ENCODE measurements around the gene AIP.
"Not testable (repeated sequence)": the region's sequence is repeated elsewhere in the genome, so short reads cannot be mapped to it uniquely, and the experiment has no call there.

AIP gene

DNA sequence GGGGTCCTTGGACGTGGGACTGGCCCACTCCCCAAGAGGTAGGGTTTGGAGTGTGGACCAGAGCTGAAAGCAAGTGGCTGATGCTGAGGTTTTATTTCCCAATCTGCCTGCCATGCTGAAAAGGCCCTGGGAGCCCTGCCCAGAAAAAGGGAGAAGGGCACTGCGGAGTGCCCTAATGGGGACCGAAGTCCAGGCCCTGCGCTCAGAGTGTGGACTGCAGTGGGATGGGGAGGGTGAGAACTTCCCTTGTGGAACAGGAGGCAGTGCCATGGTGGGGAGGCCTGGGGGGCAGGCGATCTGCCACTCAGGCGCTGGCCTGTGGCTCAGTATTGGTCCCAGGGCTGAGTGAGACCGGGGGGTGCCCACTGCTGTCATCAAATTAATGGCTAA is 34.6 kb upstream of the AIP start:
- DNase-seq (ENCODE audit: low read depth in 2 of 2), result no peak

DNA sequence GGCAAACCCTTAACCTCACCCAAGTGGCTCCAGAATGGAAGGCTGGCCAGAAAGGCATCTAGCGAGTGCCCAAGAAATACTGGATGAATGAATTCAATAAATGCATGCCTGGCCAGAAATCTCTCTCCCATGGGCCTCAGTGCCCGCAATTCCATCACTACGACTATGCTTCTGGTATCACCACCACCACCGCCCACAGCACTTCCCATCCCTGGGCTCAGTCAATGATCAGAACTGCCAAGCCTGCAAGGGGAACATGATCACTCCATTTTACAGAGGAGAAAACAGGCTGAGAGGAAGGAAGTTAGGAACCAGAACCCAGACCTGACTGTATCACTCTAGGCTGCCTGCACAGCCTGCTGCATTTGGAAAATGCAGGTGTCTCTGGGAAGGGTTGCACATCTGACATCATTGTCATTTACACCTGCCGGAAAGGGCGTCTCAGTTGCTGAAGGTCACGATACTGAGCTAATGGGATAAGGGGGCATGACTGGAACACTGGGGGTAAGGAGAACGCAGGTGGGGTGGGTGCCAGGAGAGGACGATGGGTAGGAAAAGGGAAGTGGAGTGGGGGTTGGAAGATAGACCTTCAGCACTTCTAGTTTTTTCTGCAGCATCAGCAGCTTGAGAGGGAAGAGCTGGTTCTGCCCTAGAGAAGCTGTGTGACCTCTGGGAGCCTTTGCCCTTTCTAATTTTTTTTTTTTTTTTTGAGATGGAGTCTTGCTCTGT is 33.5 kb upstream of the AIP start:
- no peak for DNase-seq (ENCODE audit: low read depth in 2 of 2)

DNA sequence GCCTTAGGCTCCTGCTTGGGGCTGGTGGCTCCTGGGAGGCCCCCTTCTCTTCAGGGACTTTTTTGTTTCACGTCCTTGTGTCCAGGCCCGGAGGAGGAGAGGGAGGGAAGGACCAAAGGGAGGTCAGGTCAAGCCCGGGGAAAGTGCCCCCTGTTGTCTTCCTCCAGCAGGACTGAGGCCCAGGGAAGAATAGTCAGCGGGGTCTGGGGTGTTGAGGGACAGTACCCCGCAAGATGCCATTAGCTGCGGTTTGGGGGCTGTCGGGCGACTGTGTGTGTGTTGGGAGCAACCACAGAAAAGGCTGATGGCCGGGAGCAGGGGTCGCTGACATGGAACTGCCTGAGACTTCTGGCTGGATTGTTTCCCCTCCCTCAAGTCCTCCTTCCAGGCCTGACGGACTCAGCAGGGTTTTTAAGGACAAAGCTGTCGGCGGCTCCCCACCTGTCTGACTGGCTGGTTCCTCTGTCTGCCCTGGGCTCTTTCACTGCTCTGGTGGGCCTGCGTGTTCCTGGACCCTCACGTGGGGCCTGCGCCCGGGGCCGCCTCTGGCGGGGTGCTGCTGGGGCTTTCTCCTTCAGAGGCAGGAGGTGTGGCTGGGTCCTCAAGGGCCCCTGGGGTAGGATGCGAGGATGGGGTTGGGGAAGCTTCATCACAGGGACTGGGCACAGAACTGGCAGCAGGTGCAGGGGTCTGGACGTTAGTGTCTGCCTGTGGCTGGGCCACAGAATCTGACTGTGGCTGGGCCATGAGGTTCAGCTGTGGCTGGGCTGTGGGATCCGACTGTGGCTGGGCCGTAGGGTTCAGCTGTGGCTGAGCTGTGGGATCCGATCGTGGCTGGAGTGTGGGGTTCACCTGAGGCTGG is 31.8 kb upstream of the AIP start:
- DNase-seq (ENCODE audit: low read depth in 2 of 2), result no peak

DNA sequence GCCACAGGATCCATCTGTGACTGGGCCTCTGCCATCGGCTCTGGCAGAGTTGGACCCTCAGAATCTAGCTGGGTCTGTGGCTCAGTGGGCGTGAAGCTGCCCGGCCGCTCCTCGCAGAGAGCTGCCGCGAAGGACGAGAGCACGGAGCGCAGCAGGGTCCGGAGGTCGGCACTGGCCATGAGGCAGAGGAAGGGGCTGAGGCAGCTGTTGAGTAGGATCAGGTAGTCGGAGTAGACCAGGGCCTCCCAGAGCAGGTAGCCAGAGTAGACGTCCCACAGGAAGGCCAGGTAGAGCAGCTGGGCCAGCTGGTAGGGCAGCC is 31.2 kb upstream of the AIP start:
- DNase-seq (ENCODE audit: low read depth in 2 of 2), result no peak

DNA sequence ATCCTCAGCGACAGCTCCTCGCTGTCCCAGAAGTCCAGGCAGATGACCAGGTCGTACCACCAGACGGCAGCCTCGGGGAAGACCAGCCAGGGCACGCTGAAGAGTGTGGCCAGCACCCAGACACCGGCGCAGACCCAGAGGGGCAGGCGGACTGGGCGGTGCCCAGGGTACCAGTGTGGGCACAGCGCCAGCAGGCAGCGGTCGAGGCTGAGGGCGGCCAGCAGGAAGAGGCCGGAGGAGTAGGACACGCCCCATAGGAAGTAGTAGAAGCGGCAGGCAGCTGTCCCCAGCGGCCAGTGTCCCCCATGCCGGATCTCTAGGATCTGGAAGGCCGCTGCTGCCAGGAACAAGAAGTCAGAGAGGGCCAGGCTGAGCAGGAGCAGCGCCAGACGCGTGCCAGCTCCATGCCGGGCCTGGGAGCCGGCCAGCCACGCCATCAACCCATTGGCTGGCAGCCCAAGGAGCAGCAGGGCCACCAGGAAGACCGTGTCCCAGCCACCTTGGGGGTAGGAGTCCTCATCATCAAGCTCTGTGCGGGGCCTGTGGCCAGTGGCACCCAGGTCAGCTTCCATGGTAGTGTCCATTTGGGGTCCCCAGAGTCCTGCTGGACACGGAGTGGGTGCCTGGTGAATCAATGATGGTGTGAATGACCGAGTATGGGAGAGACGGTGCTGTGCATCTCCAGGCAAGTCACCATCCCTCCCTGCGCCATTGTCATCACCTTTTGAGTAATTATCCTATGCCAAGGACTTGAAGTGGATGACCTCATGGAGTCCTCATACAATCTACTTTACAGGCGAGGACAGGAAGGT is 30.5 kb upstream of the AIP start, which contains the start of gene GPR152:
Gene GPR152, minus strand, starts transcription at position 589 of the 812 bp plus-strand sequence. Its CDS starts 5 bp downstream, at position 584.
- no peak for DNase-seq (ENCODE audit: low read depth in 2 of 2)

DNA sequence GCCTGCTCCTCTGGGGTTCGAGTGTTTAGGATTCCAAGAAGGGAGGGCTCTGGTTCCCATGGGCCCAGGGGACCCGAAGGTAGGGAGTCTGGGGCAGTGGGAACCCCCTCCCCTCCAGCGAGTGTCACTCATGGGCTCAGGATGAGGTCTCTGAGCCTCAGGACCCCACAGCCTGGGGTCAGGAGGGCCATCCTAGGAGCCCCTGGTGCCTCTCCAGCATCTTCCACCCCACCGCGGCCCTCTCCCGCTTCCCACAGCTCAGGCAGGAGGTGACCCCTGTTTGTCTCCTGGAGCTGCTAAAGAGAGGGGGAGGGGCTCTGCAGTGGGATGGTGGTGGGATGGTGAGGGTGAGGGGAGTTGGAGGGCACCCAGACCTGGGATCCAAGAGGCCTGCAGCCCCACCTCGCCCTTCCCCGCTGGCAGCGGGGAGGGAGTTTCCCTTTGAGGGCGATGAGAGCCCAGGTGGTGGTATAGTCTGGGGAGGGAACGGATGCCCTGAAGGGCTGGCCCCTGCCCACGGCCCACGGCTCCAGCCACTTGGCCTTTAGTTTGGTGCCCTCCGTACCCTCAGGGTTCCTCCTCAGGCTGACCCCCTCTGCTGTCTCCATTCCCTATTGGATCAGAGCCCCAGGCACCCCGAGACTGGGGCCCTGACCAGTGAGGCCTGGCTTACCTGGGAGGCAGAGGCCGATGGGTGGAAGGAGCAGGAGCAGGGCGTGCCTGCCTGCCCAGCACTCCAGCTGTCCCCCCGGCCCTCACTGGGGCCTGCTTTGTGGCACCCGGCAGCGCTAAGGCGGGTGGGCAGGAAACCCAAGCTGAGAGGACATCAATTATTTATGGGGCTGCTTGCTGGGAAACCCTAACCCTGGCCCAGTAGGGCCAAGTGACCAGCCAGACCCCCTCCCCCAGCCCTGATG is 28.8 kb upstream of the AIP start:
- no peak for DNase-seq (ENCODE audit: low read depth in 2 of 2)

DNA sequence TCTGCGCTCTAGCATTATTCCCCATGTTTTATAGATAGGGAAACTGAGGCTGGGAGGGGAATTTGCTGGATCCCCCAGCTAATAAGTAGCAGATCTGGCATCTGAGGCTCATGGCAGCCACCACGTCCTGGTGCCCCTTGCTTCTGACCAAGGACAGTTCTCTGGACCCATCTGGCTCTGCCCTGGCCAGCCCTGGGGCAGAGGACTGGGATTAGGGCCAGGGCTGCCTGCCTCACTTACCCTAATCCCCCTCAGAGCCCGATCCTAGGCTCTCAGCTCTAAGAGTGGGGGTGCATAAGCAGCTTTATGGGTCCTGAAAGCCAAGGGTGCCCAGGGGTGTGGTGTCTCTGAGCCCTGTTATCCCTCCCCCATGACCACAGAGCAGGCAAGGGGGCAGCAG is 27.8 kb upstream of the AIP start, which contains the start of gene CABP4:
Gene CABP4, plus strand, starts transcription at position 301 of the 400 bp plus-strand sequence. Its CDS starts 70 bp downstream, at position 371.
- no peak for DNase-seq (ENCODE audit: low read depth in 2 of 2)

DNA sequence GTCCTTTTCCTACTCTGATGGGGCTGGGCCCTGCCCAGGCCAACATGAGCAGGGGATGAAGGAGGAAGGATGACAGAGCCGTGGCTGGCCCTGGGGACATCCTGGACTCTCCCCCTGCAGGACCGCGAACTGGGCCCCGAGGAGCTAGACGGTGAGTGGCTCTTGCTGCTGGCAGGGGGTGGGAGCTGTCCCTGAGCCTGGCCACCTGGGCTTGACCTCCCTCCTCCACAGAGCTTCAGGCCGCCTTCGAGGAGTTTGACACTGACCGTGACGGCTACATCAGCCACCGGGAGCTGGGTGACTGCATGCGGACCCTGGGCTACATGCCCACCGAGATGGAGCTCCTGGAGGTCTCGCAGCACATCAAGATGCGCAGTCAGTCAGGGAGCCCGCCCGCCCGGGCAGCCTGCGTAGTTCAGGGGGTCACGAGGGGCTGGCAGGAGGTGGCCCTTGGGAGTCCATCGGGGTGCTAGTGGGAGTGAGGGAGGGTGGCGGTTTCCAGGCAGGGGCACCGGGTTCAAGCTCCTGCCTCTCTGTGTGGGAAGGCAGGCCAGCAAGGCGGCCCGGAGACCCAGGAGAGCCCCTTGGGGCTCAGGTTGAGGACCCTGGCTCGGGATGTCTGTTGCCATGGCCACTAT is 26.6 kb upstream of the AIP start:
- no peak for DNase-seq (ENCODE audit: low read depth in 2 of 2)

DNA sequence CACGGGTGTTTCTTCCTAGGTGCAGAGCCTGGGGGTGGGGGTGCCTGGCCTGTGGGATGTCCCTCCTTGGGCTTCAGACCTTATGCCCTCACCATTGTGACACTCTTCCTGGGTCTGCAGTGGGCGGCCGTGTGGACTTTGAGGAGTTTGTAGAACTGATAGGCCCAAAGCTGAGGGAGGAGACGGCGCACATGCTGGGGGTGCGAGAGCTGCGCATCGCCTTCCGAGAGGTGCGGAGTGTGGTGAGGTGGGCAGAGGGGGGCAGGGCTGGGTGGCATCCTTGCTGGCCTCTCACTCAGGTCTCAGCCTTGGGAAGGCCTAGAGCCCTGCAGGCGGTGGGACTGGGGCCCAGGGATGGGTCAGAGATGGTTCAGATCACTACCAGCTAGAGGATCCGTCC is 25.4 kb upstream of the AIP start:
- DNase-seq (ENCODE audit: low read depth in 2 of 2), result no peak

DNA sequence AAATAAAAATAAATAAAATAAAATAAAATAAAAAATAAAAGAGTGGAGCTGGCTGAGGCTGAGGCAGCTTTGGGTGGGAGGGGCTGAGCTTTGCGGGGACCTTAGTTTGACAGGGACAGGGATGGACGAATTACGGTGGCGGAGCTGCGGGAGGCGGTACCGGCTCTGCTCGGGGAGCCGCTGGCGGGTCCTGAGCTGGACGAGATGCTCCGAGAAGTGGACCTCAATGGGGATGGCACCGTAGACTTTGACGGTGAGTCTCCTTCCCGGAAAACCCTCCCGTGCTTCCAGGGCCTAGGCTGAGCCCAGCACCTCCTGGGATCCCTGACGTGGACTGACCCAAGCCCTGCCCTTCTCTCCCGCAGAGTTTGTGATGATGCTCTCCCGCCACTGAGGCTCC is 24.6 kb upstream of the AIP start:
- DNase-seq (ENCODE audit: low read depth in 2 of 2), result no peak

DNA sequence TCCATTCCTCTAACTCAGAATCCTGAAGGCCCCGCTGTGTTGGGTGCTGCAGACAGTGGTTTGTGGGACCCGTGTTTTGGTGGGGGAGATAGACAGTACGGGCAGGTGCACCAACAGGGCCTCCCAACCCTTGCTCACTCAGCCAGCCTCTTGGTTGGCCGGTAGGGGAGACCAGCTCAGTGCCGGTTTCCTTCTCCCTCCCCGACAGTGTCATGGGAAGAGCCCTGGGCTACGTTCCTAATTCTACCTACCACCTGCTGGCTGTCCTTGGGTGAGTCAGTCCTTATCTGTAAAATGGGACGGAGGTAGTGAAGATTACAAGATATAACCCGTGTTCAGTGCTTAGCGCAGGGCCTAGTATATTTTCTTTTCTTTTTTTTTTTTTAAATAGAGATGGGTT is 19.6 kb upstream of the AIP start:
- no peak for DNase-seq (ENCODE audit: low read depth in 2 of 2)

DNA sequence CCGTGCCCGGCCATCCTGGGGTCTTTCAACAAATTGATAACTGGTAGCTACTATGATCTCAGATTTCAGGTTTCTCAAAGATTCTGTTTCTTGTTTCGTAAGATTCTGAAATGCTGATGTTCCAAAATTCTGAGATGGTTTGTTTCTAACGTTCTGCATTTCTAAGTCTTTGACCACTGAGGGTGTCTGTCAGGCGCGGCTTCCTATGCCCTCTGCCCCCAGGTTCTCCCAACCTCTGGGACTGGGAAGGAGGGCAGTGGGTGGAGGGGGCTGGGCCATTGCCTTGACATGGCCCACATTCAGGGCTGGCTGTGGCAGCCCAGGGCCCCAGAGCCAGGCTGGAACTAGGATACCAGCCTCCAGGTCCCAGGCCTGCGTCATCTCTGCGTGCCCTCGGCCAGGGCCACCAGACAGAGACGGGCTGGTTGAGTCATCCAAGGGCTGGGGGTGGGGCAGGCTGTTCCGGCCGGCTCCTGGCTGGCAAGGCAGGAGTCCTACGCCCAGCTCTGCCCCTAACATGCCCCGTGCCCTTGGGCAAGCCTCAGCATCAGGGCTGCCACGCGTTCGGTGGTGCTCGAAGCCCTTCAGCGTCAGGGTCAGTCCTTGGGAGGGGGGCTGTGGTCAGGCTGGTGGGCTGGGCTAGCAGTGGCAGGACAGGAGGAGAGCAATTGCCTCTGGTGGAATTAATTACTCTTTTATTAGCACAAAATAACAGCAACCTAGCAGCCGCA is 19.0 kb upstream of the AIP start:
- no peak for DNase-seq (ENCODE audit: low read depth in 2 of 2)

DNA sequence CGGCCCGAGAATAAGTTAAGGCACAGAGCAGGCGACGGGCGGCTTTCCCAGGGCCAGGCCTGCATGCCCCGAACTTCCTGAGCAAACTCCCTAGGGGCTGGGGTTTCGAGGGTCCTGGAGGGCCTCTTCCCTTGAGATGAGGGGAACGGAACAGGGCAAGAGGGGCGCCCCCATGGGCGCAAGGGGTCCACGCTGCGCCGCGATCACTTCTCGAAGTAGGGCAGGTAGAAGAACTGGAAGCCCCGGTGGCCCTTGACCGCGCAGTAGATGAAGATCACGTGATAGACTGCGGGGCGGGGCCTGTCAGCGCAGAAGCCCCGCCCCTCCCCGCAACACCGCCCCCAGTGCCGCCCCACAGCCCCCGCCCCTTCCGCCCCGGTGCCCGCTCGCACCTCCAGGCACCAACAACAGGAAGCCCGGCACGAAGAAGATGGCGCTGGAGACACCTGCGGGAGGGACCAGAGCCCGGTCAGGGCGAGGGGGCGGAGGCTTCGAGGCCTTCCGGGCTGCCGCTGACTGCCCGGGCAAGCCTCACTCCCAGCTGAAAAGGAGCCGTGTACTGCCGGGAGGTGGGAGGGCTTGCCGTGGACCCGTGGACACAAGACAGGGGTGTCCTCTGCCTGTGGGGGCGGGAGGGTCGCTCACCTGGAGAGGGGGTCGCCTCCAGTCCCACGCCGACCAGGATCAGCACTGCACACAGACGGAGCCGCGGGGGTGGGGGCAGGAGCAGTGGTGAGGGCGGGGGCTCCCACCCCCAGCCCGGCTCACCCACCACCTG is 18.2 kb upstream of the AIP start:
- peak; percentile 30 to 34 for DNase-seq (ENCODE audit: low read depth in 2 of 2)

DNA sequence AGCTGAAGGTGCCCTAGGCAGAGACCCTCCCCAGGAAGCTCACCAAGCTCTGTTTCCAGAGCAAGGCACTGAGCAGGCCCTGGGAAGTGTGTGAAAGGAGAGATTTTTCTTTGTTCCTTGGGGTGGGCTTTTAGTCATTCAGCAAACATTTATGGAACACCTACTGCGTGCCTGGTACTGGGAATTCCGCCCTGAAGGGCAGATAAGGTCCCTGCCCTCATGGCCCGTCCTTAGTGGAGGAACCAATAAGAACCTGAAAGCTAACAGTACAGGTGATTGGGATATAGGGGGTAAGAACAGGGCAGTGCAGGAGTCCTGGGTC is 17.7 kb upstream of the AIP start:
- no peak for DNase-seq (ENCODE audit: low read depth in 2 of 2)

DNA sequence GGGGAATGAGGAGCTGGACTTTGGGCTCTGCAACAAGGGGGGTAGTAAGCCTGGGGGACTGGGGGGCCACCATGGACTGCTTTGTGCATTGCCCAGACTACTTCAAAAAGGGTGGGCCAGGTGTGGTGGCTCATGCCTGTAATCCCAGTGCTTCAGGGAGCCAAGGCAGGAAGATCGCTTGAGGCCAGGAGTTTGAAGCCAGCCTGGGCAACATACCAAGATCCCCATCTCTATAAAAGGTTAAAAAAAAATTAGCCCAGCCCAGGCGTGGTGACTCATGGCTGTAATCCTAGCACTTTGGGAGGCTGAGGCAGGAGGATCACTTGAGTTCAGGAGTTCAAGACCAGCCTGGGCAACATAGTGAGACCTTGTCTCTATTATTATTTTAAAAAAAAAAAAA is 17.3 kb upstream of the AIP start:
- DNase-seq (ENCODE audit: low read depth in 2 of 2), result not testable (repeated sequence)

DNA sequence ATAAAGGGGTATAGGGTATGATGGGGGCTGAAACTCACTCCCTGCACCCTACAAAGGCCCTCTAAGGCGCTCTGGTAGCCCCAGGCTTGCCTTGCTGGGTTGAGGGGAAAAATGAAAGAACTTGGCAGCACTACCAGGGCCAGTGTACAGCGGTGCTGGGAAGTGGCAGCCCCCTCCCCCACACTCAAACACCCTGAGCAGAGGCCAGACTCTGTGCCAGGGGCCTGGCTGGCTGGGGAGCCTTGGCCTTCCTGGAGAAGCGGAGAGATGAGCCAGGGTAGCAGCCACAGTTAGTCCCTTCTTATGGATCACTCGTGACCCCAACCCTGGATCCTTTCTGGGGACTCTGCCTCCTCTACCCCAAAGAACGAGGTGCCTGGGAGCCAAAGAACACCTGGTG is 16.5 kb upstream of the AIP start:
- no peak for DNase-seq (ENCODE audit: low read depth in 2 of 2)

DNA sequence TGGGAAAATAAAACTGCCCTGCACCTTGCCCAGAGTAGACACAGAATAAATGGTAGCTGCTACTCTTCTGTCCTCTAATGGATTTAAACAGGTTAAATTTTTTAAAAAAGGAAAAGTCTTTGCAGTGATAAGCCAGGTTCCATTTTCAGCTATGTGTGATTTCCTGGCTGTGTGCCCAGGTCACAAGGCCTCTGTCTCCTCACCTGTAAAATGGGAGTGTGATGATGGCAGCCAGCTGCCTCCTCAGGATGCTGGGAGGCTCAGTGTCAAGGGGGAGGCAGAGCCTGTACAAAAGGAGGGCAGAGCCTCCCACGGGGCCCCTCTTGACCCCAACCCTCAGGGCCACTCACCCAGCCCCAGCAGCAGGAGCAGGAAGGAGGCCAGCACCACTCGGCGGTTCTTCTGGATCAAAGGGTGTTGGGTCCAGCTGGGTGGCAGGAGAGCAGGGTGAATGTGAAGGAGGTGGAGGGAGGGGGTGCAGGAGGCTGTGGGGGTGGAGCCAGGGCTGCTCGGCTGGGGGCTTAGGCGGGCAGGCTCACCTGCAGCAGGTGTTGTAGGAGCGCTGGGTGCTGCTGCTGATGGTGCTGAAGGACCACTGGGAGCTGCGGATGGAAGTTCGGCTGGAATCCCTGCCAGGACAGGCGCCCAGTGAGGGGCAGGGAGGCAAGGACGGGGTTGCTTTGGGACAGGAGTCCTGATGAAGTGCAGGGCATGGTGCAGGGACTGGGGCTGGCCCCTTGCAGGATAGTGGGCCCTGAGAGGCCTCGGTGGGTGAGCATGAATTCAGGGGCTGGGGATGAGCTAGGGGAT is 15.7 kb upstream of the AIP start:
- DNase-seq (ENCODE audit: low read depth in 2 of 2), result no peak

DNA sequence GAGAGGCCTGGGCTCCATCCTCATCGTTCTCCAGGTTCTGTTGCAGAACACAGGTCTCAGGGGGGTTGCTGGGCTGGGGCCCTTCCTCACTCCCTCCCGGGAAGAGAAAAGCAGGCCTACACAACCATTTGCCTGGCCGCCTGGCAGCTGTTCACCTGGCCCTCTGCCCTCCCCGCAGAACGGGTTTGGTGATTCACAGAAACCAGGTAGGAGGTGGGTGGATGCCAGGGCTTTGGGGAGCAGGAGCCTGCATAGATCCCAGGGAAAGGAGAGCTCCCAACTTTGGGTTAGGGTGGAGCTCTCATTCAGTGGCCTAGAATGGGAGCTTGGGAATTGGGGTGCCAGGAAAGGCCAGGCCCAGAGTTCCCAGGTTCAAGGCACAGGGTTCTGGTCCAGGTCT is 14.8 kb upstream of the AIP start:
- DNase-seq (ENCODE audit: low read depth in 2 of 2), result no peak

DNA sequence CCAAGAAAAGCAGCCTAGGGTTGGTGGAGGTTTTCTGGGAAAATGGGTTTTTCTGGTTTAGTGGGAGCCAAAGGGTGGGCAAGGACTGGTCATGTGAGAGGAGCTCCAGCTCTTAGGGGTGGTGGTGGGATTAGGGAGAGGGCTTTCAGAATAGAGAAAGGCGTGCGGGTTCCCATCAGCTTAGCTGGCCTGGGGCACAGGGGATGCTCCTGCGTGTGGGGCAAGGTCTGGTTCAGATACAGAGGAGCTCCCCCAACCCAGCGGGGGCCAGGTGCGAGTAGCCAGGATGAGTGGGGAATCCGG is 14.4 kb upstream of the AIP start:
- DNase-seq (ENCODE audit: low read depth in 2 of 2), result no peak

Data from fibroblast of skin of left quadriceps (primary cell).